ENCODE results near the gene VTI1A.
A peak's percentile ranks its signal among the peaks of the same experiment; 100 is the strongest.

Gene VTI1A

DNA sequence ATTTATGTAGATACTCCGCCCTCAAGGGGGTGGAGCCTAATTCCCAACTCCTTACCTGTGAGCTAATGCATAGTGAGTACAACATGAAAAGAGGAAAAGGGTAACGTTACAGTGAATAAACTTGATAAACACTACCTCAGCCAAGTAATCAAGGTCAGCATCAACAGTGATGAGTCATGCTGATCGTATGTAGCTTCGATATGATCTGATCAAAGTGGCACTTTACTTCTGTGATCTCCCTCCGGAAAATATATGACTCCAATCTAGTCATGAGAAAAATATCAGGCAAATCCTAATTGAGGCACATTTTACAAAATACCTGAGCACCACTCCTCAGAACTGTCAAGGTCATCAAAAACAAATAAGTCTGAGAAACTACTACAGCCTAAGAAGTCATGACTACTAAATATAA lies 70.4 kb downstream of the VTI1A start:
- Histone ChIP-seq H3K9ac (ENCODE audit: low read depth in 1 of 2, low read length in 2 of 2) (no peak overlapping the region), H3K4me3 (ENCODE audit: low read length in 2 of 2) (no peak overlapping the region), H3K9me3 (ENCODE audit: control insufficient read depth in 2 of 2, low read length in 2 of 2) (no peaks in the 10 kb centered on the region), H3K36me3 (ENCODE audit: control insufficient read depth in 2 of 2, insufficient read depth in 2 of 2, low read length in 2 of 2) (no peaks in the 10 kb centered on the region), H3K27me3 (ENCODE audit: control insufficient read depth in 2 of 2, insufficient read depth in 2 of 2, low read length in 2 of 2) (no peaks in the 10 kb centered on the region), H3K27ac (ENCODE audit: low read depth in 2 of 2, low read length in 2 of 2) (no peak overlapping the region), H3K4me1 (ENCODE audit: control insufficient read depth in 2 of 2, insufficient read depth in 2 of 2, low read length in 2 of 2) (peaks cover 0 to 5% of the 10 kb centered on the region in 2 donors)

DNA sequence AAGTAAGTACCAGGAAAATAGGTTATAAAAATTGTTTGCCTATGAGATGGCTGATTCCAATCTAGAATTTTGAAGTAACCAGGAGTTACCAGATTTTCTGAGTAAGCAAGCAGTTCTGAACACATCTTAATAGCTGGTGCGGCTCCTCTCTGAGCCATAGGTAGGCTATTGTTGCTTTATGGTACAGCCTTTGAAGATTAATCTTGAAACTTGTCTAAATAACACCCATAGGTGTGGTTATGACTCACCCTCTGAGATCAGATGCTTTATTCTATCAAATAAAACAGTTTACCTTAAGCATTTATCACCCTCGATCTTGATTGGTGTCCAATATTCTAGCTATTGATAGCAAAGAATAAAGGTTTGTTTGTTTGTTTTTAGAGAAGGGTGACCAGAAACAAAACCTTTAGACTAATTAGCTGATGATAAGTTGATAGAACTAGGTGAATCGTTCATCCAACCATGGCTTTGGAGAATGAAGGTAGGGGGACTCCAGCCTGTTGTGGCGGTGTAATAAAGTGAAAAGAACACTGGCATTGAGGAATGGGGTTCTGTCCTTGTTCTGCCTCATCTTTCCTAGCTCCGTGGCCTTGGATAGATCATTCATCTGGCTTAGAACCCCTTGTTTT lies 72.2 kb downstream of the VTI1A start:
- Histone ChIP-seq H3K9me3 (ENCODE audit: control insufficient read depth in 2 of 2, low read length in 2 of 2) (no peaks in the 10 kb centered on the region), H3K36me3 (ENCODE audit: control insufficient read depth in 2 of 2, insufficient read depth in 2 of 2, low read length in 2 of 2) (no peaks in the 10 kb centered on the region), H3K27ac (ENCODE audit: low read depth in 2 of 2, low read length in 2 of 2) (no peak overlapping the region), H3K9ac (ENCODE audit: low read depth in 1 of 2, low read length in 2 of 2) (no peak overlapping the region), H3K27me3 (ENCODE audit: control insufficient read depth in 2 of 2, insufficient read depth in 2 of 2, low read length in 2 of 2) (no peaks in the 10 kb centered on the region), H3K4me1 (ENCODE audit: control insufficient read depth in 2 of 2, insufficient read depth in 2 of 2, low read length in 2 of 2) (peaks cover 0 to 5% of the 10 kb centered on the region in 2 donors), H3K4me3 (ENCODE audit: low read length in 2 of 2) (no peak overlapping the region)

DNA sequence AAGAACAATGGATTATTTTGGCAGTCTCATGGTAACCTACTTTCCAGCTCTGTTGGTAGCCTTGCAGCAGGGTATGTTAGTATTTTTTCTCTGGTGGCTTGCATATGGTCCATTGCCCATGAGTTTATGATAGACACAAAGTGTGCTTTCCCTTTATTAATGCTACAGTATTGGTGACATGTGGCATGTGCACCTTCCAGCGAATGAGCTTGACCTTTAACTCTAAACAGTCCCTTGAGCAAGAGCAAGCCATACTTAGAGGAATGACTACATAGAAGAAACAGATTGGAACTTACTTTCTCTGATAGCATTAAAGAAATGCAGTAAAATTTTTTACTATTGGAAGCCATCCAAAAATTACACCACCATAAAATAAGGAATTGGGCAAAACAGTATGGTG lies 73.9 kb downstream of the VTI1A start:
- no peaks in the 10 kb centered on the region for H3K9me3 ChIP-seq (ENCODE audit: control insufficient read depth in 2 of 2, low read length in 2 of 2)
- H3K9ac ChIP-seq (ENCODE audit: low read depth in 1 of 2, low read length in 2 of 2), result no peak overlapping the region
- no peak overlapping the region for H3K27ac ChIP-seq (ENCODE audit: low read depth in 2 of 2, low read length in 2 of 2)
- H3K36me3 ChIP-seq (ENCODE audit: control insufficient read depth in 2 of 2, insufficient read depth in 2 of 2, low read length in 2 of 2), result no peaks in the 10 kb centered on the region
- no peak overlapping the region for H3K4me3 ChIP-seq (ENCODE audit: low read length in 2 of 2)
- H3K27me3 ChIP-seq (ENCODE audit: control insufficient read depth in 2 of 2, insufficient read depth in 2 of 2, low read length in 2 of 2), result no peaks in the 10 kb centered on the region
- peaks cover 0 to 5% of the 10 kb centered on the region in 2 donors for H3K4me1 ChIP-seq (ENCODE audit: control insufficient read depth in 2 of 2, insufficient read depth in 2 of 2, low read length in 2 of 2)

DNA sequence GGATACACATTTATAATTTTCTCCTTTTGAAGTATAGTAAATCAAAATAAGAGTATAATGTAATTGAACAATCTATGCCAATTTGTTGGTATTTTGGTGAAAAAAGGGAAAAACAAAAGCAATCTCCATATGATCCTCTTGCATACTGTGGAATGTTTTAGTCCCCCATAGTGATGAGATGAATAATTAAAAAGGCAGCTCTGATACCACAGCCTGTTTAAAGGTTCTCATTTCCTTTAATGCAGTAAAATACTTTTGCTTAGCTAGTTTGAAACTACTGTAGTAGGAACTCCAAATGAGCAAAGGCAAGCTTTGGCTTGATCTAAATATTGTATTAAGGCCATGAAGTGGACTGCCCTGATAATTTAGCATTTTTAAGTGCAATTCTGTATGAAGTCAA lies 77.6 kb downstream of the VTI1A start:
- Histone ChIP-seq H3K27ac (ENCODE audit: low read depth in 2 of 2, low read length in 2 of 2) (no peak overlapping the region), H3K4me3 (ENCODE audit: low read length in 2 of 2) (no peak overlapping the region), H3K9ac (ENCODE audit: low read depth in 1 of 2, low read length in 2 of 2) (no peak overlapping the region), H3K36me3 (ENCODE audit: control insufficient read depth in 2 of 2, insufficient read depth in 2 of 2, low read length in 2 of 2) (no peaks in the 10 kb centered on the region), H3K9me3 (ENCODE audit: control insufficient read depth in 2 of 2, low read length in 2 of 2) (no peaks in the 10 kb centered on the region), H3K4me1 (ENCODE audit: control insufficient read depth in 2 of 2, insufficient read depth in 2 of 2, low read length in 2 of 2) (peaks cover 0 to under 1% of the 10 kb centered on the region in 2 donors), H3K27me3 (ENCODE audit: control insufficient read depth in 2 of 2, insufficient read depth in 2 of 2, low read length in 2 of 2) (no peaks in the 10 kb centered on the region)

DNA sequence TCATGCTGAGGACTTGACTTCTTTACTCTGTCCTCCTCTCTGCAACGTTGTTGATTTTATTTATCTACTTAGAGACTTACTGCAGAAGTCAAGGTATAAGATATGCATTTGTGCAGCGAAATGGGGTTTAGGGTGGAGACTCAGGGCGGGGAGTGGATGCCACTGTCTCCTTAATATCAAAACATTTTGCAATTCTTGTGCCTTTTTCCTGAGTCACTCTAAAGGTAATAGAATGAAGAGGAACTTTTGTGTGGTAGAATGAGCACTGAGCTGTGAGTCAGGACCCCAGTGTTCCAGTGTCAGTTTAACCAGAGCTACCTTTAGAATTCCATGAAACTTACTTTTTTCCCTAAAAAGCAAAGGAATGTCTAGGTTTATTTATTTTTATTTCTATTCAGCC lies 78.2 kb downstream of the VTI1A start:
- no peaks in the 10 kb centered on the region for H3K36me3 ChIP-seq (ENCODE audit: control insufficient read depth in 2 of 2, insufficient read depth in 2 of 2, low read length in 2 of 2)
- H3K9me3 ChIP-seq (ENCODE audit: control insufficient read depth in 2 of 2, low read length in 2 of 2), result no peaks in the 10 kb centered on the region
- no peaks in the 10 kb centered on the region for H3K27me3 ChIP-seq (ENCODE audit: control insufficient read depth in 2 of 2, insufficient read depth in 2 of 2, low read length in 2 of 2)
- no peak overlapping the region for H3K9ac ChIP-seq (ENCODE audit: low read depth in 1 of 2, low read length in 2 of 2)
- no peak overlapping the region for H3K27ac ChIP-seq (ENCODE audit: low read depth in 2 of 2, low read length in 2 of 2)
- H3K4me3 ChIP-seq (ENCODE audit: low read length in 2 of 2), result no peak overlapping the region
- no peaks in the 10 kb centered on the region for H3K4me1 ChIP-seq (ENCODE audit: control insufficient read depth in 2 of 2, insufficient read depth in 2 of 2, low read length in 2 of 2)

DNA sequence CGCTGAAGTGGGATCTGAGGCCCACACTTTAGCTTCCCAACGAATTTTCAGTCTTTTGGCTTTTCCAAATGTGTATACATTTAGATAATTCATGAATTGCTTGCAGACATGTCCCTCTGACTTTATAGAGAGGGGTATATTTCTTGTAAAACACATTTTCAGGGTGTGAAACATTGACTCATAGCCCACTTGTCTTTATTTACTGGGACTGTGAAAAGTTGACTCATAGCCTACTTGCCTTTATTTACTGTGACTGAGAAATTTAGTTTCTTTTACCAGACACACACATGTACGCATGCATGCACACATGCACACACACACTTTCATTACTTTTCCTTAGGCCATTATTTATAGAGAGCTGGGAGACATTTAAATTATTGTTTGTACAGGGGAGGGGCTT lies 79.1 kb downstream of the VTI1A start:
- Histone ChIP-seq H3K4me1 (ENCODE audit: control insufficient read depth in 2 of 2, insufficient read depth in 2 of 2, low read length in 2 of 2) (no peaks in the 10 kb centered on the region), H3K36me3 (ENCODE audit: control insufficient read depth in 2 of 2, insufficient read depth in 2 of 2, low read length in 2 of 2) (no peaks in the 10 kb centered on the region)

DNA sequence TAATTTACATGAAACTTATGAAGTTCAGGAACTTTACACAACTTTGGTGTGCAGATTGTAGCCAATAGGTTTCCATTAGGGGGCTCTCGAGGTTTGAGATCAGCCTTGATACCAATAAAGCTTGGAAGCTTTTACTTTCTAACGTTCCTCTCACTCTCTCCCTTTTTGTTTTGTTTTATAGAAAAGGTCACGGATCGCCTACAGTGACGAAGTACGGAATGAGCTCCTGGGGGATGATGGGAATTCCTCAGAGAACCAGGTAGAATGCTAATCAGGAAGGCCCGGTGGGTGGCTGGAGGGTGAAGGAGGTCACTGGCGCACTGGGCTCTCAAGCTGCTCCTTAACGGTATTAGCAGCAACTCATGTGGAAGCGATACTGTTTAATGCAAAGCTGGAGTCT lies 79.9 kb downstream of the VTI1A start:
- Histone ChIP-seq H3K27me3 (ENCODE audit: control insufficient read depth in 2 of 2, insufficient read depth in 2 of 2, low read length in 2 of 2) (no peaks in the 10 kb centered on the region), H3K9ac (ENCODE audit: low read depth in 1 of 2, low read length in 2 of 2) (no peak overlapping the region), H3K9me3 (ENCODE audit: control insufficient read depth in 2 of 2, low read length in 2 of 2) (no peaks in the 10 kb centered on the region), H3K4me3 (ENCODE audit: low read length in 2 of 2) (peak overlapping the region in 1 of 2 donors; percentile 22), H3K27ac (ENCODE audit: low read depth in 2 of 2, low read length in 2 of 2) (no peak overlapping the region), H3K36me3 (ENCODE audit: control insufficient read depth in 2 of 2, insufficient read depth in 2 of 2, low read length in 2 of 2) (no peaks in the 10 kb centered on the region), H3K4me1 (ENCODE audit: control insufficient read depth in 2 of 2, insufficient read depth in 2 of 2, low read length in 2 of 2) (no peaks in the 10 kb centered on the region)

More for the DNA sequence above, 79.1 kb downstream of the VTI1A start:
- no peak overlapping the region for H3K27ac ChIP-seq (ENCODE audit: low read depth in 2 of 2, low read length in 2 of 2)
- no peaks in the 10 kb centered on the region for H3K9me3 ChIP-seq (ENCODE audit: control insufficient read depth in 2 of 2, low read length in 2 of 2)
- H3K27me3 ChIP-seq (ENCODE audit: control insufficient read depth in 2 of 2, insufficient read depth in 2 of 2, low read length in 2 of 2), result no peaks in the 10 kb centered on the region
- no peak overlapping the region for H3K4me3 ChIP-seq (ENCODE audit: low read length in 2 of 2)
- no peak overlapping the region for H3K9ac ChIP-seq (ENCODE audit: low read depth in 1 of 2, low read length in 2 of 2)

DNA sequence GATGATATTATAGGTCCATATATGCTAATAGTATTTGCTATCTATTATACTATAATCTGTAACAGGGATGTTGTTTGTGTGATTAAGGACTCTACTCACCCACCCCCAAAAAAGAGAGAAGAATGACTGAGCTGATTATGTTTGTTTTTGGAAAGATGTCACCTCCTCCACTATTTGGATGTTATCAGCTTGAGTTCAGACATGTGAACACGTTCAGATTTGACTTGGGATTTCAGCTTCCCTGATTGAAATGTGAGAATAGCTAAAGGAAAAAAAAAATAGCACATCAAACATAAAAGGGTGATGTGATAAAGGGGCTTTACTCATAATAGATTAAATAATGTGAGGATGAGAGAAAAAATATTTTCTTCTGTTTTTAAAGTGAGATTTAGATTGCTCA lies 81.2 kb downstream of the VTI1A start:
- Histone ChIP-seq H3K27ac (ENCODE audit: low read depth in 2 of 2, low read length in 2 of 2) (no peak overlapping the region), H3K4me1 (ENCODE audit: control insufficient read depth in 2 of 2, insufficient read depth in 2 of 2, low read length in 2 of 2) (no peaks in the 10 kb centered on the region)

DNA sequence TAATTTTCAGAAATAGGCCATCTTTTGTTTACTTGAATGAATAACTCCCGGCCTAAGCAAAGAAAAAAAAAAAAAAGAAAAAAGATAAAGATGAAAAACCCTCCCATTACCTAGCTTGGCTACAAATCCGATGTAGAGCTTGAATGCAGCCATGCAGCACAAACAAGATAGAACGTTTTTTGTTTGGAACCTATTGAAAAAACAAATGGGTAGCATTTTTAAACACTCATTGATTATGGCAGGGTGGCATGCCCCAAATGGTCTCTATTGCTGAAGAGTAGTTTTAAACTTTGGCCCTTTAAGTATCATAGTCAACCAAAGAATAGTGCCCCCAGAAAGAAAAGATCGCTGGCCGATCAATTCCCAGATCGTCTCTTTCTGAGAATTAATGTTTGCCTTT lies 84.4 kb downstream of the VTI1A start:
- H3K4me1 ChIP-seq (ENCODE audit: control insufficient read depth in 2 of 2, insufficient read depth in 2 of 2, low read length in 2 of 2), result peaks cover 0 to 4% of the 10 kb centered on the region in 2 donors
- H3K27me3 ChIP-seq (ENCODE audit: control insufficient read depth in 2 of 2, insufficient read depth in 2 of 2, low read length in 2 of 2), result no peaks in the 10 kb centered on the region
- no peak overlapping the region for H3K27ac ChIP-seq (ENCODE audit: low read depth in 2 of 2, low read length in 2 of 2)
- no peaks in the 10 kb centered on the region for H3K36me3 ChIP-seq (ENCODE audit: control insufficient read depth in 2 of 2, insufficient read depth in 2 of 2, low read length in 2 of 2)
- no peak overlapping the region for H3K9ac ChIP-seq (ENCODE audit: low read depth in 1 of 2, low read length in 2 of 2)
- H3K4me3 ChIP-seq (ENCODE audit: low read length in 2 of 2), result peak overlapping the region in 1 of 2 donors; percentile 59
- no peaks in the 10 kb centered on the region for H3K9me3 ChIP-seq (ENCODE audit: control insufficient read depth in 2 of 2, low read length in 2 of 2)

More for the DNA sequence above, 81.2 kb downstream of the VTI1A start:
- no peaks in the 10 kb centered on the region for H3K27me3 ChIP-seq (ENCODE audit: control insufficient read depth in 2 of 2, insufficient read depth in 2 of 2, low read length in 2 of 2)
- no peaks in the 10 kb centered on the region for H3K9me3 ChIP-seq (ENCODE audit: control insufficient read depth in 2 of 2, low read length in 2 of 2)
- no peaks in the 10 kb centered on the region for H3K36me3 ChIP-seq (ENCODE audit: control insufficient read depth in 2 of 2, insufficient read depth in 2 of 2, low read length in 2 of 2)
- H3K4me3 ChIP-seq (ENCODE audit: low read length in 2 of 2), result no peak overlapping the region
- H3K9ac ChIP-seq (ENCODE audit: low read depth in 1 of 2, low read length in 2 of 2), result no peak overlapping the region

DNA sequence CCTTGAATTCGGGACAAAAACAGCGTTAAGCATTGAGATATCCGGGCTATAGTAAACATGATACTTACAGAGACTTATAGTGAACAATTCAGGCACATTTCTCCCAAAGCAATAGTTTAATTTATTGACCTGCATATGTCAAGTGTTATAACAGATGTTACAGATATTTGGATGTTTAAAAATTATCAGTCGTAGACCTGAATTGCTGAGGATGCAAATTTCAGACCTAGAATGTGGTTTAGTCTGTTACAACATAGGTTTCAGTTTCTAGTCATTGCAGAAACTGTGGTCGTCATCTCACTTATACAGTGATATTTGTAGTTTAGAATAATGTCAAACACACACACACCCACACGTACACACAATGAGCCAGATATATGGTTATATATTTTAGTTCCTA lies 85.2 kb downstream of the VTI1A start:
- Histone ChIP-seq H3K4me3 (ENCODE audit: low read length in 2 of 2) (peak overlapping the region; percentile 12 to 59), H3K9ac (ENCODE audit: low read depth in 1 of 2, low read length in 2 of 2) (no peak overlapping the region), H3K9me3 (ENCODE audit: control insufficient read depth in 2 of 2, low read length in 2 of 2) (no peaks in the 10 kb centered on the region), H3K27me3 (ENCODE audit: control insufficient read depth in 2 of 2, insufficient read depth in 2 of 2, low read length in 2 of 2) (no peaks in the 10 kb centered on the region), H3K27ac (ENCODE audit: low read depth in 2 of 2, low read length in 2 of 2) (no peak overlapping the region), H3K4me1 (ENCODE audit: control insufficient read depth in 2 of 2, insufficient read depth in 2 of 2, low read length in 2 of 2) (peaks cover 0 to 4% of the 10 kb centered on the region in 2 donors), H3K36me3 (ENCODE audit: control insufficient read depth in 2 of 2, insufficient read depth in 2 of 2, low read length in 2 of 2) (no peaks in the 10 kb centered on the region)

DNA sequence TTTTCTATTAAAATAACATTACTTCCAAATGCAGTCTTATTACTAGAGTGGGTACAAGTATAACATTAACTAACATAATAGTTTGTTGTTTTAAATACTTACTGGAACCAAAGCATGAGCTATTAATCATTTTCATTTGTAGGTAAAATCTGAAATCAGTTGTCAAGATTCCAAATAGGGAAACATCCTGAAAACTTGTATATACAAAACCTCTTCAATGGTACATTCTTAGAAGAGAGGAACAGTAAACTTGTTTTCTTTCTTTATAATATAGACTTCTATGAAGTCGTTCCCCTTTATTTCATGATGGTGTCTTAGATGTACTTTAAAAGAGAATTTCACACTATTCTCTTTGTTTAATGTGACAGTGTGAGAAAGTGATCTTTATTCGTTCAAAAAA lies 85.9 kb downstream of the VTI1A start:
- Histone ChIP-seq H3K36me3 (ENCODE audit: control insufficient read depth in 2 of 2, insufficient read depth in 2 of 2, low read length in 2 of 2) (no peaks in the 10 kb centered on the region), H3K4me1 (ENCODE audit: control insufficient read depth in 2 of 2, insufficient read depth in 2 of 2, low read length in 2 of 2) (peaks cover 0 to 4% of the 10 kb centered on the region in 2 donors), H3K9ac (ENCODE audit: low read depth in 1 of 2, low read length in 2 of 2) (no peak overlapping the region), H3K27ac (ENCODE audit: low read depth in 2 of 2, low read length in 2 of 2) (no peak overlapping the region), H3K4me3 (ENCODE audit: low read length in 2 of 2) (no peak overlapping the region), H3K27me3 (ENCODE audit: control insufficient read depth in 2 of 2, insufficient read depth in 2 of 2, low read length in 2 of 2) (no peaks in the 10 kb centered on the region), H3K9me3 (ENCODE audit: control insufficient read depth in 2 of 2, low read length in 2 of 2) (no peaks in the 10 kb centered on the region)
